Measurements from ENCODE around the gene PPARD. TPM values are rescaled to one million over a fixed set of nuclear protein-coding genes. Genes with fewer than 3 reads are reported as not detected.

The PPARD gene
- 11.2 and 11.7 TPM in 2 replicates for total RNA-seq

DNA sequence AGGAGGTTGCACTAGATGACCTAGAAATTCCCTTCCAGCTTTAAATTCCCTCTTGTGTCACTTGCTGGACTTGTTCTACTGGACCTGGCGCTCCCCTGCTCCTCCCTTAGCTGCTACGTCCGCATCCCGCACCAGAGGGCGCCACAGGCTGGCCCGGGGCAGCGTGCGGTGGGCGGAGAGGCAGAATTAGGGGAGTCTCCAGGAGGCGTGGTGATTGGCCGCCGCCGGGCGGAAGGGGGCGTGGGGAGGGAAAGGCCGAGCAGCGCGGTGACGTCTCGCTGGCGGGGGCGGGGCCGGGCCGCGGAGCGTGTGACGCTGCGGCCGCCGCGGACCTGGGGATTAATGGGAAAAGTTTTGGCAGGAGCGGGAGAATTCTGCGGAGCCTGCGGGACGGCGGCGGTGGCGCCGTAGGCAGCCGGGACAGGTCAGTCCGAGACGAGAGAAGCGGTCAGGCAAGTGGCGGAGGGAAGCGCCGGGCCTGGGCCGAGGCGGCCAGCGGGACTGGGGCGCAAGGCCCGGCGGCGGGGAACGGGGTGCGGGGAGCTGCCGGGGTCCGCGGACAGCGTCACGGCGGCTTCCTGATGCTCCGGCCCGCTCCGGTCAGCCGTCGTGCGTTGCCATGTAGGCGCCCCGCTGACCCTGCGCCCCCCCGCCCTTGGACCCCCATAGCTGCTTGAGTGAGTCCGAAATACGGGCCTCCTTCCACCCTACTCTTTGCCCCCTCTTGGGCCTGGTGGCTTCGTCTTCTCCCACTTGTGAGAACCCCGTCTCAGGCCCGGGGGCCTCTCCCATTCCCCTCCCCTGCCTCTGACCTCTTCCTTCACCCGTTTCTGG is at the start of gene PPARD:
Gene PPARD, plus strand, starts transcription at position 301 of the 834 bp plus-strand sequence. CDS start 68,530 bp downstream, outside the sequence.

DNA sequence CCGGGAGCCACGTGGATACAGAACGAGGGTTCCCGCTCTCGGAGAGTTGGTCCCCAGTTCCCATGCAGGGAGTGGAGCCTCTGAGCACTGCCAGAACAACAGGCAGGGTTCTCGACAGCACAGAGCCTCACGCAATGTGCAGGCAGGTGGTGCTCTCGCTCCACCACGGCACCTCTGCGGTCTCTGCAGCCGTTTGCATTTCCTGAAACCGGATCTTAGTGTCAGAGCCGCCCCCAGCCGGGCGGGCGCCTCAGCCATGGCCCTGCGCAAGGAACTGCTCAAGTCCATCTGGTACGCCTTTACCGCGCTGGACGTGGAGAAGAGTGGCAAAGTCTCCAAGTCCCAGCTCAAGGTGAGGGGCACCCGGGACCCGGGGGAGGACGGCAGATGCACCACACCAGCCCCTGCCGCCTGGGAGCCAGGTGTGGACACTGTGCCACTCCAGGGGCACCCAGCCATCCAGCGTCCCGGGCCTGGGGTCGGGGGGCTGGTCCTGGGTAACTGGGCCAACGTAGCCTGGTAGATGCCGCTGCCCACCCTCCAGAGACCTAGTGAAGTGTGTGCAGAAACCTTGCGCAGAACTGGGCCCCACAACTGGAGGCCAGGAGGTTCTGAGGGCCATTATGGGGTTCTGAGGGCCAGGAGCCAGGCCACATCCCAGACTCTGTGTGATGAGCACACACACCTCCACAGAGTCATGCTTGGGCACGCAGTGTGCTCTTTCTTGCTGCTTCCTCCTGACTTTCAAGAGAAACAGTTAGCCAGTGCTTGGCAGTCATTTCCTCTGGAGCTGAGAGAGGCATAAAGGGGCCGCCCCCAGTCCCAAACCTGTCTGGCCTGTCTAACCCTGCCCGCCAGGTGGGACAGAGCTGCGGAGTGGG is 44.5 kb upstream of the PPARD start, which contains the start of gene DEF6:
Gene DEF6, plus strand, starts transcription at position 218 of the 881 bp plus-strand sequence. Its CDS starts 39 bp downstream, at position 257.

DNA sequence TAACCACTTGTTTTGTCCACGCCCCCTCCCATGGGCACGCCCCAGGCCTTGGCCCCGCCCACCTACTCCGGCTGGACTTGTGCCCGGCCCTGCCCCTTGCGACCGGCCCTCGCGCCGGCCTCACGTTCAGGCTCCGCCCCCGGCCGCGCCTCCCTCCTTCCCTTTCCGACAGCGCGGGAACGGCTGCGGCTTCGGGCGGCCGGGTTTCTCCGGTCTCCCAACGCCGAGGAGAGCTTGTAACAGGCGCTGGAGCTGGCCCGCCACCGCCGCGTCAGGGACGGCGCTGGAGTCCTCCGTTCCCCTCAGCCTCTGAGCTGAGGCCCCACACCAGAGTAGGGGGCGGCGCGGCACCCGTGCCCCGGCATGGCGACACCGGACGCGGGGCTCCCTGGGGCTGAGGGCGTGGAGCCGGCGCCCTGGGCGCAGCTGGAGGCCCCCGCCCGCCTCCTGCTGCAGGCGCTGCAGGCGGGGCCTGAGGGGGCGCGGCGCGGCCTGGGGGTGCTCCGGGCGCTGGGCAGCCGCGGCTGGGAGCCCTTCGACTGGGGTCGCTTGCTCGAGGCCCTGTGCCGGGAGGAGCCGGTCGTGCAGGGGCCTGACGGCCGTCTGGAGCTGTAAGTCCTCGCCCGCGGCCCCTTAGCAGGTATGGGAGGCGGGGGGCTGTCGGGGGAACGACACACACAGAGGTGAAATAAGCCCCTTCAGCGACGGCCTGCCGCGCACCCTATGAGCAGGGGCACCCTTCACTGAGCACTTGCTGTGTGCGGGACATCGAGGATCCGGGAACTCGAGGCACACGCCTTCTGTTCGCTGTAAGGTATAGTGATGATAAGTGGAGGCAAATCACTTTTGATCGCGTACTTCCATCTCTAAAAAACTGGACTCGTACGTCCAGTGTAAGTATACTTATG is 110.1 kb downstream of the PPARD start, which contains the start of gene FANCE:
Gene FANCE, plus strand, starts transcription at position 156 of the 908 bp plus-strand sequence. Its CDS starts 208 bp downstream, at position 364.

DNA sequence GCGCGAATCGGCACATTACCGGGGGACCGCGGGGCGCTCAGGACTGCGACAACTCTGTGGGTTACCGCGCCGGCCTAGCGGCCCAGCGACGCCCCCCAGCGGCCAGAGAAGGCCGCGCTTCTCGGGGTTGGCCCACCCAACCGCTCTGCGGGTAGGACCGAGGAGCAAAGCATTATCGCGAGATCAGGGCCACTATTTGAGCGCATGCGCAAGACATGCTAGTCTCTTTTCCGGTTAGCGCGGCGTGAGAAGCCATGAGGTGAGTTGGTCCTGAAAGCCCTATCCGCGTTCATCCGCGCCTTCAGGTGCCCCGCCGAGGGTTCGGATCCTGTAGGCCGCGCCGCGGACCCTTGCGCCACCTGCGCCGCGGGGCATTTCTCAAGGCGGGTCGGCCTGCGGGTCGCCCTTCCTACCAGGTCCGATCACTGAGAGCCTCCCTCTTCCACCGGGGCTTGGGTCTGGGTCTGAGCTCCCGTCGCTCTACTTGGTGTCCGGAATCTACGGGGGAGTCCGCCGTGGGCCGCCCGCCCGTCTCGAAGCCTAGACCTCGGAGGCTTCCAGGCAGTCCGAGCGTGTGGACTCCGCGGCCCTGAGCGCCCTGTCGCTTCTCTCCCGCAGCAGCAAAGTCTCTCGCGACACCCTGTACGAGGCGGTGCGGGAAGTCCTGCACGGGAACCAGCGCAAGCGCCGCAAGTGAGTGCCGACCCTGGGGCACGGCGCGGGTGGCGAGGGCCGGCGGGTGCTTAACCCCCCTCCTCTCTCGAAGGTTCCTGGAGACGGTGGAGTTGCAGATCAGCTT is 126.0 kb downstream of the PPARD start, which contains the start of gene RPL10A:
Gene RPL10A, plus strand, starts transcription at position 221 of the 799 bp plus-strand sequence. Its CDS starts 34 bp downstream, at position 255.

Other genes with a start within 250 kb of the PPARD start
- 0.15 TPM in 1 of 2 replicates, not detected in the other for gene TCP11, start 201.2 kb upstream of the PPARD start, total RNA-seq
- gene SCUBE3, start 128.6 kb upstream of the PPARD start, total RNA-seq = 0.44 and 1.5 TPM in 2 replicates
- gene ZNF76, start 82.8 kb upstream of the PPARD start, total RNA-seq = 20.9 and 21.0 TPM in 2 replicates
- 0.50 and 0.87 TPM in 2 replicates for gene DEF6, start 44.7 kb upstream of the PPARD start, total RNA-seq
- 6.3 and 7.6 TPM in 2 replicates for gene FANCE, start 109.8 kb downstream of the PPARD start, total RNA-seq
- 1,896 and 2,774 TPM in 2 replicates for gene RPL10A, start 125.8 kb downstream of the PPARD start, total RNA-seq
- 12.9 and 13.5 TPM in 2 replicates for gene TEAD3, start 154.5 kb downstream of the PPARD start, total RNA-seq
- 0.17 TPM in 1 of 2 replicates, not detected in the other for gene TULP1, start 170.3 kb downstream of the PPARD start, total RNA-seq

Measured in smooth muscle cell of trachea (primary cell).